CD4-positive, alpha-beta memory T cell (primary cell): ENCODE data around the gene NAP1L1. TPM values are rescaled to one million over a fixed set of nuclear protein-coding genes. Genes with fewer than 3 reads are reported as not detected.

Source experiments
- CTCF ChIA-PET: fragments of 350-600 bp; sonication (Branson Sonifier 250); formaldehyde crosslinking; loops from one replicate; lab custom pipeline; 2021; ENCODE audit warnings: inconsistent platforms; ENCODE audit not compliant: partially characterized antibody; lab: Charles Lee
- POLR2A ChIA-PET: fragments of 350-600 bp; sonication (Branson Sonifier 250); formaldehyde crosslinking; loops from one replicate; lab custom pipeline; 2021; ENCODE audit not compliant: partially characterized antibody; lab: Charles Lee
- DNase-seq, 5 donors: peaks; one replicate each; pipeline versions ENCODE4 v3.0.0 to v3.0.0-alpha.2; 2020 to 2022; ENCODE audit warnings: mixed read lengths in 1 of 5
- H3K27ac ChIP-seq: one replicate; pipeline ENCODE4 v1.7.0; 2013; ENCODE audit warnings: low read depth, low read length
- H3K27me3 ChIP-seq: 2 replicates; pipeline ENCODE4 v1.7.0; 2013; ENCODE audit warnings: mild to moderate bottlenecking, low read length, moderate library complexity; ENCODE audit not compliant: insufficient read depth
- H3K36me3 ChIP-seq: 2 replicates; pipeline ENCODE4 v1.7.0; 2013; ENCODE audit warnings: mild to moderate bottlenecking, low read length, moderate library complexity; ENCODE audit not compliant: insufficient read depth
- H3K4me1 ChIP-seq: 2 replicates; pipeline ENCODE4 v1.7.0; 2013; ENCODE audit warnings: mild to moderate bottlenecking, low read length, moderate library complexity; ENCODE audit not compliant: insufficient read depth
- H3K4me3 ChIP-seq, 2 donors: one replicate each; pipeline ENCODE4 v1.7.0; 2013; ENCODE audit warnings: low read length in 2 of 2, mild to moderate bottlenecking in 1 of 2
- H3K9me3 ChIP-seq, 2 donors: one replicate each; pipeline ENCODE4 v1.7.0; 2013; ENCODE audit warnings: low read length in 2 of 2, control low read depth in 1 of 2; ENCODE audit not compliant: control insufficient read depth in 1 of 2
- H3K27ac Mint-ChIP-seq, 7 donors: one replicate each; pipeline ENCODE4 v1.8.0; 2020 to 2021; ENCODE audit warnings: mixed read lengths in 7 of 7, mild to moderate bottlenecking in 6 of 7, inconsistent platforms in 3 of 7, moderate library complexity in 3 of 7
- H3K27me3 Mint-ChIP-seq, 2 donors: one replicate each; pipeline ENCODE4 v1.8.0; 2020 to 2021; ENCODE audit warnings: mixed read lengths in 2 of 2
- H3K36me3 Mint-ChIP-seq, 2 donors: one replicate each; pipeline ENCODE4 v1.8.0; 2020 to 2021; ENCODE audit warnings: mixed read lengths in 2 of 2, inconsistent platforms in 1 of 2, mild to moderate bottlenecking in 1 of 2
- H3K4me1 Mint-ChIP-seq, 4 donors: one replicate each; pipeline ENCODE4 v1.8.0; 2020 to 2021; ENCODE audit warnings: mixed read lengths in 4 of 4, mild to moderate bottlenecking in 1 of 4
- H3K4me3 Mint-ChIP-seq, 8 donors: one replicate each; pipeline ENCODE4 v1.8.0; 2020 to 2021; ENCODE audit warnings: mixed read lengths in 8 of 8, mild to moderate bottlenecking in 7 of 8, moderate library complexity in 6 of 8, inconsistent platforms in 3 of 8
- H3K9me3 Mint-ChIP-seq, 8 donors: one replicate each; pipeline ENCODE4 v1.8.0; 2020 to 2021; ENCODE audit warnings: mixed read lengths in 8 of 8, mild to moderate bottlenecking in 5 of 8, inconsistent platforms in 3 of 8, moderate library complexity in 1 of 8
- intact Hi-C: fragments of 100-400 bp; cut with micrococcal nuclease; formaldehyde crosslinking; loops from one replicate; pipeline ENCODE4 v1.15.1; 2023
- polyA plus RNA-seq, 2 donors: library from polyadenylated mRNA; unstranded; fragments of 300-500 nt; fragmentation: Illumina TruSeq; gene quantifications; one replicate each; pipeline ENCODE4 v1.2.3, GENCODE V29; 2021
- total RNA-seq, 2 experiments: library from RNA; stranded (reverse); gene quantifications; one replicate each; pipeline ENCODE4 v1.2.3, GENCODE V29; 2021

NAP1L1 gene
- total and polyA plus RNA-seq, 4 experiments from 2014 or later: 156 to 718 (median 438) TPM

GRCh38 chr12:76101739-76102385 lies 17.4 kb upstream of the NAP1L1 start:
- Histone ChIP-seq H3K27ac (no peak overlapping the region), H3K27me3 (no peaks in the 10 kb centered on the region), H3K4me3 (no peak overlapping the region), H3K9me3 (no peaks in the 10 kb centered on the region), H3K4me1 (no peaks in the 10 kb centered on the region), H3K36me3 (no peaks in the 10 kb centered on the region)
- POLR2A ChIA-PET: no interaction called here
- no peak overlapping the region for H3K4me3 Mint-ChIP-seq
- H3K27me3 Mint-ChIP-seq: peaks cover 5 to 7% of the 10 kb centered on the region in 2 donors
- CTCF ChIA-PET: no interaction called here
- DNase-seq: no peak
- intact Hi-C loops: no loop called here
- no peaks in the 10 kb centered on the region for H3K9me3 Mint-ChIP-seq
- no peak overlapping the region for H3K27ac Mint-ChIP-seq
- no peaks in the 10 kb centered on the region for H3K4me1 Mint-ChIP-seq
- no peaks in the 10 kb centered on the region for H3K36me3 Mint-ChIP-seq

DNA sequence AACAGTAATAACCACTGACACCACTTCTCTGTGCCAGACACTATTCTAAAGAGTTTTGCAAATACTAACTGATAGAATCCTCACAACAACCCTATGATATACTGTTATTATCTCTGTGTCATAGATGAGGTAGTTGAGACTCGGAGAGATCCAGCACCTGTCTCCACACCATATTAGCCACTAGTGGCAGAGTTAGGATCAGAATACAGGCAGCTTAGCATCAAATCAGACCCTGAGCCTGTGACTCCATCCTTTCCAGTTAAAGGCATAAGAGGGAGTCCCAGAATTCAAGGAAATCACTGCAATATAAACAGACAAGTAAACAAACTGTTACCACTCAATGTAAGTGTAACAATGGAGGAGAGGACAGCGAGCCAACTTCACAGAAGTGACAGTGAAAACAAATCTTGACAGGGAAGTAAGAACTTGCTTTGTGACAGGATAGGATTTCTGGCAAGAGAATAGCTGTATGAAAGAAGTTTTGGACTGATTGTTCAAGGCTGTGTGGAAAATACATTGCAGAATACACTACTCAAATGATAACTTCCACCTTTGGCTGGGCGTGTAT lies 11.7 kb upstream of the NAP1L1 start:
- no peak for DNase-seq

DNA sequence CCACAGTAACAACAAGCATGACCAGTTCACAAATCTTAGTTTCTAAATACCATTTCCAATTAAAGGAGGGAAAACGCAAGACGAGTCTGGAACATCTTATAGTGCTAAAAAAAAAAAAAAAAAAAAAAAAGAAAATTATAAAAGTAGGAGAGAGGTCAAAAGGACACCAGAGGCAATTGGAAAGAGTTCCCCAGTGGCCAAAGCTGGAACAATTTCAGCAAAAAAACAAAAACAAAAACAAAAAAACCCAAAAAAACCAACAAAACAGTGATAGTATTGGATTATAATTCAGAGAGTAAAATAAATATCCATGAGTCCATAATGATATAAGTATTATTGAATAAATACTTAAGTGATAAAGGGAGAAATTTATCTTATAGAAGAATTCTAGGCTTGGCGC lies 10.3 kb upstream of the NAP1L1 start:
- Histone ChIP-seq H3K4me3 (no peak overlapping the region), H3K4me1 (no peaks in the 10 kb centered on the region), H3K9me3 (no peaks in the 10 kb centered on the region), H3K27ac (no peak overlapping the region), H3K27me3 (no peaks in the 10 kb centered on the region), H3K36me3 (no peaks in the 10 kb centered on the region)
- H3K27me3 Mint-ChIP-seq: peaks cover 3 to 9% of the 10 kb centered on the region in 2 donors
- H3K27ac Mint-ChIP-seq: no peak overlapping the region
- H3K4me3 Mint-ChIP-seq: no peak overlapping the region
- H3K4me1 Mint-ChIP-seq: no peaks in the 10 kb centered on the region
- DNase-seq: no peak
- H3K9me3 Mint-ChIP-seq: no peaks in the 10 kb centered on the region
- ChIA-PET POLR2A (interaction anchor here (0.6 kb wide), 1 partner anchor 28 kb away, joined by 4 read pairs; no protein-coding TSS in a partner anchor), CTCF (interaction anchor here (0.6 kb wide), 1 partner anchor 68 kb away, joined by 3 read pairs; no protein-coding TSS in a partner anchor)
- intact Hi-C loops: no loop called here
- no peaks in the 10 kb centered on the region for H3K36me3 Mint-ChIP-seq

More for the DNA sequence above, 11.7 kb upstream of the NAP1L1 start:
- CTCF ChIA-PET: interaction anchor here (0.6 kb wide), 1 partner anchor 729 kb away, joined by 4 read pairs; no protein-coding TSS in a partner anchor
- Mint-ChIP-seq H3K27me3 (peaks cover 3 to 9% of the 10 kb centered on the region in 2 donors), H3K36me3 (no peaks in the 10 kb centered on the region), H3K4me1 (no peaks in the 10 kb centered on the region), H3K27ac (no peak overlapping the region), H3K9me3 (no peaks in the 10 kb centered on the region), H3K4me3 (no peak overlapping the region)
- Histone ChIP-seq H3K9me3 (no peaks in the 10 kb centered on the region), H3K4me3 (no peak overlapping the region), H3K27ac (no peak overlapping the region), H3K27me3 (no peaks in the 10 kb centered on the region), H3K4me1 (no peaks in the 10 kb centered on the region), H3K36me3 (no peaks in the 10 kb centered on the region)
- intact Hi-C loops: no loop called here
- POLR2A ChIA-PET: no interaction called here

DNA sequence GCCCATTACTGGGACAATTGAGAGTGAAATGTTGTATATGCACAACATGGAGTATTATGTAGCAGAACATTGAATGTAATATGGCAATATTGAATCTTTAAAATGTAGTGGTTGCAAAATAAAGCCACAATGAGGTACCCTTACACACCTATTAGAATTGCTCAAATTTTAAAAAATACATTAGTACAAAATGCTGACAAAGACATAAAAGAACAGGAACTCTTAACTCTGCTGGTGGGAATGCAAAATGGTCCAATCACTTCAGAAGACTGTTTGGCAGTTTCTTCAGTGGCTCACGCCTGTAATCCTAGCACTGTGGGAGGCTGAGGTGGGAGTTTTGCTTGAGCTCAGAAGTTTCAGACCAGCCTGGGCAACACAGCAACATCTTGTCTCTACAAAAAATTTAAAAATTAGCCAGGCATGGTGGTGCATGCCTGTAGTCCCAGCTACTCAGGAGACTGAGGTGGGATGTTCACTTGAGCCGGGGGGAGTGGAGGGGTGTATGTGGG lies 6.8 kb upstream of the NAP1L1 start:
- Histone ChIP-seq H3K27me3 (no peaks in the 10 kb centered on the region), H3K4me3 (no peak overlapping the region), H3K36me3 (no peaks in the 10 kb centered on the region), H3K9me3 (no peaks in the 10 kb centered on the region), H3K4me1 (peaks cover 4% of the 10 kb centered on the region), H3K27ac (no peak overlapping the region)
- Mint-ChIP-seq H3K36me3 (no peaks in the 10 kb centered on the region), H3K4me3 (no peak overlapping the region), H3K4me1 (peaks cover 0 to 4% (median 0%) of the 10 kb centered on the region in 4 donors), H3K27ac (no peak overlapping the region), H3K9me3 (no peaks in the 10 kb centered on the region), H3K27me3 (peaks cover 0 to 5% of the 10 kb centered on the region in 2 donors)
- no peak for DNase-seq
- intact Hi-C loops: no loop called here
- ChIA-PET POLR2A (no interaction called here), CTCF (interaction anchor here (0.9 kb wide), 1 partner anchor 9 kb away, joined by 3 read pairs; no protein-coding TSS in a partner anchor)

DNA sequence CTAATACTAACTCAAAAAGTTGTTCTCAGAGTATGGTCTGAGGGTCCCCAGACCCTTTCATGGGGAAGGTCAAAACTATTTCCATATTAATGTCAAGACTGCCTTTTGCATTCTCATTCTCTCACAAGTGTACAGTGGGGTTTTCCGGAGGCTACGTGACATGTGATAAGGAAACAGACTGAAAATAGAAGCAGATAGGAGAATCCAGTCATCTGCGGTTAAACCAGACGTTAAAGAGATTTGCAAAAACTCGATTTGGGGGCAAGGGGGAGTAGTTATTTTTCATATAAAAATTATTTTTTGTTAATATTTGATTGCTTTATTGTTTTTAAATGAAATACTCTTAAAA lies 1.0 kb upstream of the NAP1L1 start:
- H3K36me3 Mint-ChIP-seq: peaks cover 2 to 13% of the 10 kb centered on the region in 2 donors
- H3K27me3 ChIP-seq: no peaks in the 10 kb centered on the region
- H3K27ac Mint-ChIP-seq: peak overlapping the region; percentile 99 to 100 (median 100)
- H3K4me3 Mint-ChIP-seq: peak overlapping the region; percentile 93 to 100 (median 98)
- H3K4me1 ChIP-seq: peaks cover 40% of the 10 kb centered on the region
- H3K36me3 ChIP-seq: no peaks in the 10 kb centered on the region
- ChIA-PET POLR2A (interaction anchor here (0.7 to 2.8 kb wide), 6 partner anchors 263 to 648 kb away, joined by 3 to 11 read pairs (median 7); partner anchors contain the start of genes BBS10, GLIPR1 and KRR1), CTCF (no interaction called here)
- no peaks in the 10 kb centered on the region for H3K9me3 ChIP-seq
- DNase-seq: peak; percentile 54 to 85 (median 56)
- peaks cover 0 to 2% of the 10 kb centered on the region in 2 donors for H3K27me3 Mint-ChIP-seq
- peaks cover 26 to 57% (median 37%) of the 10 kb centered on the region in 4 donors for H3K4me1 Mint-ChIP-seq
- H3K9me3 Mint-ChIP-seq: no peaks in the 10 kb centered on the region
- intact Hi-C loops: loop anchor here (1.0 to 10.0 kb wide), 5 partner anchors 65 to 979 kb away; partner anchors contain the start of gene E2F7
- H3K27ac ChIP-seq: peak overlapping the region; percentile 100
- H3K4me3 ChIP-seq: peak overlapping the region in 1 of 2 donors; percentile 85

GRCh38 chr12:76084863-76085519 lies 506 bp upstream of the NAP1L1 start:
- intact Hi-C loops: loop anchor here (1.0 to 10.0 kb wide), 15 partner anchors 53 to 1548 kb away; partner anchors contain the start of genes ATXN7L3B, BBS10, E2F7 and GLIPR1
- Histone ChIP-seq H3K27ac (peak overlapping the region; percentile 100), H3K4me3 (peak overlapping the region in 1 of 2 donors; percentile 85), H3K9me3 (no peaks in the 10 kb centered on the region), H3K36me3 (no peaks in the 10 kb centered on the region), H3K27me3 (no peaks in the 10 kb centered on the region), H3K4me1 (peaks cover 45% of the 10 kb centered on the region)
- peak in 1 of 5 donors; percentile 70 for DNase-seq
- CTCF ChIA-PET: no interaction called here
- Mint-ChIP-seq H3K9me3 (no peaks in the 10 kb centered on the region), H3K4me3 (peak overlapping the region; percentile 93 to 100 (median 98)), H3K36me3 (peaks cover 5 to 17% of the 10 kb centered on the region in 2 donors), H3K27me3 (peaks cover 0 to 2% of the 10 kb centered on the region in 2 donors), H3K27ac (peak overlapping the region; percentile 99 to 100 (median 100)), H3K4me1 (peaks cover 30 to 62% (median 40%) of the 10 kb centered on the region in 4 donors)
- POLR2A ChIA-PET: interaction anchor here (0.7 to 2.8 kb wide), 13 partner anchors 53 to 693 kb away, joined by 3 to 25 read pairs (median 8); partner anchors contain the start of genes BBS10, GLIPR1, GLIPR1L2 and KRR1
